DND-41 (cell line): ENCODE measurements around the gene PDIA6.

Experiments
- CTCF ChIP-seq: IDR thresholded peaks from 2 replicates; pipeline ENCODE4 v1.5.1; 2012; ENCODE audit warnings: borderline replicate concordance, low read length, moderate library complexity, mild to moderate bottlenecking; ENCODE audit not compliant: poor library complexity, severe bottlenecking; ENCODE audit errors: extremely low read depth
- EZH2 ChIP-seq: IDR thresholded peaks from 3 replicates; pipeline ENCODE4 v1.6.1; 2012; ENCODE audit warnings: borderline replicate concordance, low read depth, mild to moderate bottlenecking, moderate library complexity, low read length, inconsistent platforms; ENCODE audit not compliant: severe bottlenecking

GRCh38 chr2:10777842-10778723, 34.5 kb downstream of the PDIA6 start:
- TF ChIP-seq CTCF (no peak), EZH2 (no peak)
